ENCODE results near the gene PHYKPL.
"Not testable (repeated sequence)": the region's sequence is repeated elsewhere in the genome, so short reads cannot be mapped to it uniquely, and the experiment has no call there.

Gene PHYKPL

GRCh38 chr5:178261666-178262600 is 29.3 kb upstream of the PHYKPL start:
- no peak for DNase-seq

- DNase-seq = no peak
These were observed 27.3 kb upstream of the PHYKPL start for GRCh38 chr5:178259623-178260536.

GRCh38 chr5:178257650-178258049 is 25.0 kb upstream of the PHYKPL start:
- DNase-seq = no peak

DNA sequence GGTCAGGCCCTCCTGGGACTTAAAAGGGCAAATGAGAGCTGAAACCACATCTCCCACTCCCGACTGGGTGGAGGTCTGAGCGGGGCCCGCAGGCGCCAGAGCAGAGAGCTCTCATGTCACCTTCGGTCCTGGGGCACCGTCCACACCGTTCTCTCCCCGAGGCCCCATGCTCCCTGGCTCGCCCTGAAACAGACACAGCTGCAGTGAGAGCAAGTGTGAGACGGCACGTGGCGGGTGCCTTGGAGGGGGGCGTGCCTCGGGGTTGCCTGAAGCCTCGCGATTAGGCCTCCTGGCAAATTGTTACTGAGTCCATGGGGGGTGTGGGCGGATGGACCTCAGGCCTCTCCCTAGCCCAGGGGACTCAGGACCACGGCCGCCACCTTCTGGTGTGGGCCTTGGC is 24.1 kb upstream of the PHYKPL start:
- no peak for DNase-seq

DNA sequence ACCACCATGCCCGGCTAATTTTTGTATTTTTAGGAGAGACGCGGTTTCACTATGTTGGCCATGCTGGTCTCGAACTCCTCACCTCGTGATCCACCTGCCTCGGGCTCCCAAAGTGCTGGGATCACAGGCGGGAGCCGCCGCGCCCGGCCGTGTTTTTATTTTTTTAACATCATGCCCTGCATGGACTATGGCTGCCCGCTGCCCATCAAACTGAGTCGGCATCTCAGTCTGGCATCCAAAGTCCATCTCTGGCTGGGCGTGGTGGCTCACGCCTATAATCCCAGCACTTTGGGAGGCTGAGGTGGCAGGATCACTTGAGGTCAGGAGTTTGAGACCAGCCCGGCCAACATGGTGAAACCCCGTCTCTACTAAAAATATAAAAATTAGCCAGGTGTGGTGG is 21.0 kb upstream of the PHYKPL start:
- not testable (repeated sequence) for DNase-seq

- DNase-seq = no peak
These were observed 19.7 kb upstream of the PHYKPL start for GRCh38 chr5:178252258-178252657.

- DNase-seq = no peak
These were observed 17.7 kb upstream of the PHYKPL start for GRCh38 chr5:178250263-178250662.

GRCh38 chr5:178249191-178249989 is 16.8 kb upstream of the PHYKPL start:
- peak; percentile 49 for DNase-seq

- DNase-seq = no peak
These were observed 16.1 kb upstream of the PHYKPL start for GRCh38 chr5:178248750-178249149.

DNA sequence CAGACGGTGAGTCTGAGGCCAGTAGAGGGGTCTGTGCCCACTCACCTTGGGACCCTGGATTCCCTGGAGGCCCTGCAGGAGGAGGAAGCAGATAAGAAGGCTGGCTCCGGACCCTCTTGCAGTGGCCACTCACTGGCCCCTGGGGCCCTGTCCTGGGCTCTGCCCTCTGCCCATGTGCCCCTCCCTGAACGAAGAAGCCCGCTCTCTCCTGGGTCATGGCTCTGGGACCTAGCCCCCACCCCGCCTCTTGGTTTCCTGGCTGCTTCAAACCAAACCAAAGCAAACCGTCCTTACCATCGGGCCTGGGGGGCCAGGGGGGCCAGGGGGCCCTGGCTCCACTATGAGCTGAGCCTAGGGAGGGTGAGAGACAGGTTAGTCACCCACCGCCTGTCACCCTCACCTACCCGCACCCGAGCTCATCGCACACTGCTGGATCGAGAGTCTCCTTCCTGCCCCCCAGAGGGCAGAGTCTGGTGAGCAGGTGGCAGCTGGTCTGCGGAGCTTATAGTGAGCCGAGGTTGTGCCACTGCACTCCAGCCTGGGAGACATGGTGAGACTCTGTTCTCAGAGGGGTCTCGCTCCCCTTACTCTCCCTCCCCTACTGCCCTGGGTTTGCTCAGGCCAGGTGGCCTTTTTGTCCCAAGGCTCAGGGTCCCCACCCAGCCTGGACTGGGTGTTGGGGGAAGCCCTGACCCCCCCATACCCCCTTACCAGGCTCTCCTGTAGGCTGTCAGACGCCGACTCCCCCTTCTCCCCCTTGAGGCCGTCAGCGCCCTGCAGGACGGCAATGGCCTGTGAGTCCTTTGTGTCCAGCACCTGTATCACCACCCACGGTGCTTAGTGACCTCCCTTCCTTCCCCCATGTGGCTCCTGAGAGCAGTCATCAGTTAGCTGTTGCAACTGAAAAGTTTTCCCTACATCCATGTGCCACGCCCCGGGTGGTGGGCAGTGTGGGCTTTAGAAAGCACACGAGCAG is 15.2 kb upstream of the PHYKPL start:
- DNase-seq = peak; percentile 32

GRCh38 chr5:178246624-178247279 is 14.2 kb upstream of the PHYKPL start:
- no peak for DNase-seq

- no peak for DNase-seq
These were observed 12.8 kb upstream of the PHYKPL start for GRCh38 chr5:178245389-178245788.

- no peak for DNase-seq
These were observed 12.0 kb upstream of the PHYKPL start for GRCh38 chr5:178244576-178244975.

GRCh38 chr5:178242416-178242815 is 9.8 kb upstream of the PHYKPL start:
- DNase-seq = no peak

DNA sequence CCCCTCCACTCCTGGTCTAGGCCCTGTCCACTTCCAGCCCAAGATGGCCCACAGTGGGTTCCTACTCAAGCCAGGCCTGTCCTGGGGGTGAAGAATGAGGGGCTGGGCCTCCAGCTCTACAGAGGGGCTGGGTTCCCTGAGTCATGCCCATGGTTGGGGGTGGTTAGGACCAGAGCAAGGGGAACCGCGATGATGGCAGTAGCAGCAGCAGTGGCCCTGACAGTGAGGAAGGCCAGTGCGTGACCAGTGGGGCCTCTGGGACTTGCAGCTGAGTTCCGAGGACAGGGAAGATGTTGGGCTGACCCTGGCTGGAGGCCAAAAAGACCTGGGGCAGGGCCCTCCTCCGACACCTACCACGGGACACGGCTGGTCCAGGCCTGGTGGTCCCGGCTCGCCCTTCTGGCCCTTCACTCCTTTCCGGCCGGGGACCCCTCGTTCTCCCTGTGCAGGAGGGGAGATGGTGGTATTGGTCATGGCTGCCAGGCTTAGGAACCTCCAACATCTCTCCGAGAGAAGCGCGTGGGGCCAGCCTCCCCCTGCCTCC is 9.2 kb upstream of the PHYKPL start:
- DNase-seq = no peak

DNA sequence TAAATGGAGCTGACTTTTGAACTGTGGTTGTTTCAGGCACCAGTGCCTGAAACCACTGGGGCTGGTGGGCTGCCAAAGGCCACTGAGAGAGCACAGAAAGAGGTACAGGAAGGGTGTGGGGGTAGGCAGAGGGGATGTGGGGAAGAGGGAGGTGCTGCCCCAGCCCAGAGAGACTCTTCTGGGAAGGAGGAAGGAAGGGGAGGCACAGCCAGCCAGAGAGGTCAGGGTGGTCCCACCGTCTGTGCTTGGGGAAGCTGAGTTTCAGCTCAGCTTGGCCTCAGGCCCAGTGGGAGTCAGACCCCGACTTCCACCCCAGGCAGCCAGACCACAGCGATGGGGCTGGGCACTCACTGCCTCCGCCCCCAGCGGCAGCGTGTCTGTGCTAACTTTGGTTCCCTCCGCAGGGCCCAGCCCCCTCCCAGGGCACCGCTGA is 8.6 kb upstream of the PHYKPL start:
- no peak for DNase-seq

DNA sequence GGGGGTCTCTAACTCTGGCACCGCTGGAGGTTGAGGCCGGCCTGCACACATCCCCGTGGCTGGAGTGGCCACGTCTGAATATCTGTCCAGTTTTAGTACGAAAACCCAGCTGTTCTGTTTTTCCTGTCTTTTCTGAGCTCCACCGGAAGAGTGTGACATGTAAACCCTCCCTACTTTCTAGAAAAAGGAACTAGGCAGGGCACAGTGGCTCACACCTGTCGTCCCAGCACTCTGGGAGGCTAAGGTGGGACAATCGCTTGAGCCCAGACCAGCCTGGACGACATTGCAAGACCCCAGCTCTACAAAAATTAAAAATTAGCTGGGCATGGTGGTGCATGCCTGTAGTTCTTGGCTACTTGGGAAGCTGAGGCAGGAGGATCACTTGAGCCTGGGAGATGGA is 8.2 kb upstream of the PHYKPL start:
- no peak for DNase-seq

- no peak for DNase-seq
These were observed 7.7 kb upstream of the PHYKPL start for GRCh38 chr5:178240341-178240741.

DNA sequence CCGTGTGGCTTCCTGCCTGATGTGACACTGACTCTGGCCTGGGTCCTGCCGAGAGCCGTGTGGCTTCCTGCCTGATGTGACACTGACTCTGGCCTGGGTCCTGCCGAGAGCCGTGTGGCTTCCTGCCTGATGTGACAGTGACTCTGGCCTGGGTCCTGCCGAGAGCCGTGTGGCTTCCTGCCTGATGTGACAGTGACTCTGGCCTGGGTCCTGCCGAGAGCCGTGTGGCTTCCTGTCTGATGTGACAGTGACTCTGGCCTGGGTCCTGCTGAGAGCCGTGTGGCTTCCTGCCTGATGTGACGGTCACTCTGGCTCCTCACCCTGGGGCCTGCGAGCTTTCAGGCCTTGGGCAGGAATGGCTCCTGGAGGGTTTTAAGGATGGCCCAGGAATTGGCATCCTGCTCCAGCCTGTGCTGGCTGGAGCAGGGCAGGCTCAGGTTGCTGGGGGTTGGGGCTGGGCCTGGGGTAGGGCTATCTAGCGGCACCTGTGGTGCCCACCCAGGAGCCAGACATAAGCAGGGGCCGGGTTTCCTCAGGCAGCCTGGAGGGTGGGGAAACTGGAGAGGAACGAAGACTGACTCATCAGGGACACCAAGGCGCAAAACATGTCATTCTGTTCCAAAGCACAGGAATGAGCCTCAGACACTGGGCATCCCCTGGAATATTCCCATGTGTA is 7.2 kb upstream of the PHYKPL start:
- peak; percentile 52 for DNase-seq

All from CD4-positive, alpha-beta T cell treated with Interleukin-15 for 1 hour (primary cell).